SK-N-SH (cell line): ENCODE data around the gene LRRK2. TPM values are rescaled to one million over a fixed set of nuclear protein-coding genes. Genes with fewer than 3 reads are reported as not detected.

Experiments
- CTCF ChIA-PET: fragments of 300-600, 350-600 bp; formaldehyde crosslinking; extraction: SDS; loops from one replicate; lab custom pipeline; 2021; lab: Yijun Ruan, JAX
- POLR2A ChIA-PET: fragments of 350-600 bp; sonication (Branson Sonifier 250); formaldehyde crosslinking; extraction: SDS; loops from one replicate; lab custom pipeline; 2020; ENCODE audit warnings: antibody characterized with exemption, inconsistent platforms; lab: Yijun Ruan, JAX
- DNase-seq: peaks from one replicate; pipeline ENCODE4 v3.0.0; 2012
- H2AFZ ChIP-seq: fragments of 200-600 bp; sonication (generic); 2 replicates; pipeline ENCODE4 v1.8.1; 2016; ENCODE audit warnings: antibody characterized with exemption, mild to moderate bottlenecking, low read depth
- H3F3A ChIP-seq: fragments of 200-600 bp; sonication (generic); replicated peaks from 2 replicates; pipeline ENCODE3; 2016; ENCODE audit warnings: antibody characterized with exemption, mild to moderate bottlenecking; ENCODE audit not compliant: insufficient read depth
- H3K27ac ChIP-seq, 2 experiments: fragments of 200-500 bp in 1 of 2; fragments of 200-600 bp in 1 of 2; sonication (Bioruptor generic) in 1 of 2; sonication (generic), shearing (Covaris generic) in 1 of 2; 2 replicates each; pipeline versions ENCODE4 v1.5.1 to v1.6.1; 2014 to 2016; ENCODE audit warnings: low read depth in 2 of 2, inconsistent platforms in 1 of 2, low read length in 1 of 2, mild to moderate bottlenecking in 1 of 2, mixed read lengths in 1 of 2
- H3K27me3 ChIP-seq: fragments of 200-600 bp; sonication (generic), shearing (Covaris generic); 2 replicates; pipeline ENCODE4 v1.6.1; 2016; ENCODE audit warnings: mixed run types; ENCODE audit not compliant: insufficient read depth
- H3K36me3 ChIP-seq, 2 experiments: fragments of 200-500 bp in 1 of 2; fragments of 200-600 bp in 1 of 2; sonication (Bioruptor generic) in 1 of 2; sonication (generic) in 1 of 2; replicated peaks in 1 of 2; 2 replicates each; pipeline versions ENCODE3 to v1.5.1; 2014 to 2016; ENCODE audit warnings: low read length in 1 of 2, mild to moderate bottlenecking in 1 of 2; ENCODE audit not compliant: insufficient read depth in 2 of 2, control insufficient read depth in 1 of 2
- H3K4me1 ChIP-seq, 2 experiments: fragments of 200-500 bp in 1 of 2; fragments of 200-600 bp in 1 of 2; sonication (Bioruptor generic) in 1 of 2; sonication (generic), shearing (Covaris generic) in 1 of 2; 2 replicates each; pipeline versions ENCODE4 v1.5.1 to v1.6.1; 2014 to 2016; ENCODE audit warnings: low read depth in 1 of 2, low read length in 1 of 2, mixed run types in 1 of 2; ENCODE audit not compliant: insufficient read depth in 2 of 2, control insufficient read depth in 1 of 2
- H3K4me2 ChIP-seq: fragments of 200-600 bp; sonication (generic), shearing (Covaris generic); 2 replicates; pipeline ENCODE4 v1.6.1; 2017; ENCODE audit warnings: mixed run types
- H3K4me3 ChIP-seq, 2 experiments: fragments of 200-500 bp in 1 of 2; fragments of 200-600 bp in 1 of 2; sonication (Bioruptor generic) in 1 of 2; sonication (generic), shearing (Covaris generic) in 1 of 2; 2 replicates each; pipeline versions ENCODE4 v1.5.1 to v1.8.1; 2014 to 2016; ENCODE audit warnings: low read depth in 2 of 2, inconsistent platforms in 1 of 2, low read length in 1 of 2, mild to moderate bottlenecking in 1 of 2, mixed read lengths in 1 of 2, moderate library complexity in 1 of 2
- H3K79me2 ChIP-seq: fragments of 200-600 bp; sonication (generic); 2 replicates; pipeline ENCODE4 v1.8.1; 2017; ENCODE audit warnings: mild to moderate bottlenecking; ENCODE audit not compliant: insufficient read depth
- H3K9ac ChIP-seq: fragments of 200-600 bp; sonication (generic); 2 replicates; pipeline ENCODE4 v1.6.1; 2017; ENCODE audit warnings: mixed run types
- H3K9me2 ChIP-seq: fragments of 200-600 bp; sonication (generic); 2 replicates; pipeline ENCODE4 v1.6.1; 2017; ENCODE audit warnings: mixed run types
- H3K9me3 ChIP-seq: fragments of 200-600 bp; sonication (generic); 2 replicates; pipeline ENCODE4 v1.6.1; 2017; ENCODE audit warnings: mixed run types, mild to moderate bottlenecking, moderate library complexity
- H4K20me1 ChIP-seq: fragments of 200-600 bp; sonication (generic); 2 replicates; pipeline ENCODE4 v1.6.1; 2017; ENCODE audit warnings: mild to moderate bottlenecking, mixed run types; ENCODE audit not compliant: insufficient read depth
- CHD2 ChIP-seq: fragments of 150-350 bp; IDR thresholded peaks from 2 replicates; pipeline ENCODE4 v1.6.1; 2018; ENCODE audit warnings: low read length; ENCODE audit not compliant: partially characterized antibody
- ELF1 ChIP-seq: IDR thresholded peaks from 2 replicates; pipeline ENCODE4 v1.4.0; 2012
- EZH2phosphoT487 ChIP-seq: fragments of 200-600 bp; sonication (generic); IDR thresholded peaks from 2 replicates; pipeline ENCODE4 v1.6.1; 2017; ENCODE audit warnings: low read depth, mixed run types, mild to moderate bottlenecking, antibody characterized with exemption, moderate library complexity, borderline replicate concordance
- FOSL2 ChIP-seq: IDR thresholded peaks from 2 replicates; pipeline ENCODE4 v1.4.0; 2012; ENCODE audit warnings: low read depth, mild to moderate bottlenecking, moderate library complexity, borderline replicate concordance
- JUND ChIP-seq: IDR thresholded peaks from 2 replicates; pipeline ENCODE4 v1.4.0; 2012
- NRF1 ChIP-seq: IDR thresholded peaks from 2 replicates; pipeline ENCODE4 v1.6.1; 2012; ENCODE audit warnings: low read depth, mild to moderate bottlenecking, low read length
- RCOR1 ChIP-seq: fragments of 150-350 bp; IDR thresholded peaks from 2 replicates; pipeline ENCODE4 v1.6.1; 2017; ENCODE audit warnings: antibody characterized with exemption, low read length
- TAF1 ChIP-seq: IDR thresholded peaks from 2 replicates; pipeline ENCODE4 v1.6.1; 2012; ENCODE audit warnings: low read depth, mild to moderate bottlenecking, low read length, moderate library complexity, borderline replicate concordance
- TCF12 ChIP-seq: IDR thresholded peaks from 2 replicates; pipeline ENCODE4 v1.4.0; 2012
- WGBS: methylation state at CpG from one replicate; pipeline ENCODE4 v1.1.6; 2017; ENCODE audit warnings: low lambda C conversion rate; 5-methylcytosine and 5-hydroxymethylcytosine counted together
- polyA plus RNA-seq, 3 experiments: library from polyadenylated mRNA; depleted of rRNA; stranded (reverse); fragments of >200 nt; gene quantifications; 2 replicates each; pipeline ENCODE4 v1.2.3, GENCODE V29; 2012
- TF ChIP-seq, protein P1 (sequence below): IDR thresholded peaks from 2 replicates; pipeline ENCODE4 v1.4.0; 2012; ENCODE audit warnings: low read depth, borderline replicate concordance

The LRRK2 gene
- polyA plus RNA-seq, 1 of the 3 experiments (the other 2 are of a cell fraction), result 0.08 TPM

DNA sequence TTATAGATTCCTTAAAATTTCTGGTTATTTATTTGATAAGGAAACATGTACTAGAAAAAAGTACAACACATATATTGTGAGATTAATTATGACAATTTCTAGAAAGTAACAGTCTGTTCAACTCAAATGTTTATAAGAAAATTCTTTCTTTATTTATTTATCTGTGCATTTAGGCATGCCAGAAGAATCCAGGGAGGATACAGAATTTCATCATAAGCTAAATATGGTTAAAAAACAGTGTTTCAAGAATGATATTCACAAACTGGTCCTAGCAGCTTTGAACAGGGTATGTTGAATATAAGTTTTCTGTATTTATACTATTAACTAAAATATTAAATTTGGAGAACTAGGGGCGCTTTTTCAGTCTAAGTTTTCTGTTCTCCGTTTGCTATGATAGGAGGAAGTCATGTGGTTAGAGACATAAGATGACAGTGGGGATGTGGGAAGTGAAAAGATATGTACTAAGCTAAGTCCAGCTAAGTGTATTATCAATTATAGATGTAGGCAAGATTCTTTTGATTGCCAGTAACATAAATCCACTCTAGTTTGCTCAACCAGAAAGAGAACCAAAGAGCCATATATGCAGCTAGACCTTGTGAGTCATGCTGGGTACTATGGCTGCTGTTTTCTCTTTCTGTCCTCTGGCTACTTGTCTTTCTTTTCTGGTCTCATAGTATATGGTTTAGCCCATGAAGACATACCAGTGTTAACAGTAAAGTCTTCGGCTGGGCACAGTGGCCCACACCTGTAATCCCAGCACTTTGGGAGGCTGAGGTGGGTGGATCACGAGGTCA, 39.0 kb downstream of the LRRK2 start:
- TF ChIP-seq TAF1, result no peak
- TF ChIP-seq CHD2, result no peak
- TF ChIP-seq JUND, result no peak
- no peak for TF ChIP-seq NRF1
- TF ChIP-seq FOSL2, result no peak
- TF ChIP-seq TCF12, result no peak
- TF ChIP-seq EZH2phosphoT487, result no peak
- no peak for TF ChIP-seq RCOR1
- no peak for TF ChIP-seq ELF1
- no peak overlapping the region for H3K9ac ChIP-seq
- H3K4me2 ChIP-seq, result no peak overlapping the region
- no peaks in the 10 kb centered on the region for H3K4me1 ChIP-seq
- H3K27me3 ChIP-seq, result no peaks in the 10 kb centered on the region
- no peaks in the 10 kb centered on the region for H4K20me1 ChIP-seq
- ChIA-PET POLR2A (no interaction called here), CTCF (interaction anchor here (0.7 to 1.2 kb wide), 2 partner anchors 62 to 253 kb away, joined by 3 read pairs; no protein-coding TSS in a partner anchor)
- H3K9me3 ChIP-seq, result no peaks in the 10 kb centered on the region
- H3K79me2 ChIP-seq, result no peaks in the 10 kb centered on the region
- H3K4me3 ChIP-seq, result no peak overlapping the region
- no peaks in the 10 kb centered on the region for H3K36me3 ChIP-seq
- no peaks in the 10 kb centered on the region for H3F3A ChIP-seq
- H2AFZ ChIP-seq, result no peak overlapping the region
- no peak for DNase-seq
- no peak overlapping the region for H3K27ac ChIP-seq
- no peaks in the 10 kb centered on the region for H3K9me2 ChIP-seq
- WGBS, result 52% methylated on average over 4 of the region's 4 CpGs

DNA sequence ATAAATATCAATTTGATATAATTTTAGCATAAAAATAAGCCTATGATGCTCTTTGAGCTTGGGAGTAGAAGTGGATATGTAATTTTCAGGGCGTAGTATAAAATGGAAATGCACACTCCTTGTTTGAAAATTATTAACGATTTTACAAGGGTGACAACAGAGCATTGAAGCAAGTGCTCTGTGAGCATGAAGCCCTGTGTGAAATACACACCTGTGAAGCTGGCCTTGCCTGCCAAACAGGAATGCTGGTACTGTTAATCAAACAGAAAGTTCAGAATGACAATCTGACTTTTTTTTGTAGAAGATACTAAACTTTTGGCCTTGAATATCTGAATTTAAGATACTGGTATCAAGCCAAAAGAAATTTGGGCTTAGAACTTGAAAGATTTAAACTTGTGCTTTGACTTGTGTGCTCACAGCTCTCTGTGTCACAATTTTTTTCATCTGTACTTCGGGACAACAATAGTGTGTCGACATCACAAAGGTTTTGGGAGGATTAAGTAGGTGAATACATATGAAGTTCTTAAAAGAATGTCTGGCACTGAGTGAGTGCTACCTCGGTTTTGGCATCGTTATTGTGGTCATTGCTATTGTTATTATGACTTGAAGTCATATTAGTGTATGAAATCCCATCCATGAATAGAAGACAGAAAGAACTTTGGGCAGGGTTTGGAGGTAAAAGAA, 47.3 kb downstream of the LRRK2 start:
- Histone ChIP-seq H3K4me3 (no peak overlapping the region), H3K27ac (no peak overlapping the region), H3F3A (no peaks in the 10 kb centered on the region), H3K36me3 (no peaks in the 10 kb centered on the region), H3K27me3 (no peaks in the 10 kb centered on the region), H3K79me2 (no peaks in the 10 kb centered on the region), H3K4me2 (no peak overlapping the region), H3K9me3 (no peaks in the 10 kb centered on the region), H3K9me2 (no peaks in the 10 kb centered on the region), H3K4me1 (no peaks in the 10 kb centered on the region), H3K9ac (no peak overlapping the region), H2AFZ (no peak overlapping the region), H4K20me1 (no peaks in the 10 kb centered on the region)
- TF ChIP-seq, protein P1, sequence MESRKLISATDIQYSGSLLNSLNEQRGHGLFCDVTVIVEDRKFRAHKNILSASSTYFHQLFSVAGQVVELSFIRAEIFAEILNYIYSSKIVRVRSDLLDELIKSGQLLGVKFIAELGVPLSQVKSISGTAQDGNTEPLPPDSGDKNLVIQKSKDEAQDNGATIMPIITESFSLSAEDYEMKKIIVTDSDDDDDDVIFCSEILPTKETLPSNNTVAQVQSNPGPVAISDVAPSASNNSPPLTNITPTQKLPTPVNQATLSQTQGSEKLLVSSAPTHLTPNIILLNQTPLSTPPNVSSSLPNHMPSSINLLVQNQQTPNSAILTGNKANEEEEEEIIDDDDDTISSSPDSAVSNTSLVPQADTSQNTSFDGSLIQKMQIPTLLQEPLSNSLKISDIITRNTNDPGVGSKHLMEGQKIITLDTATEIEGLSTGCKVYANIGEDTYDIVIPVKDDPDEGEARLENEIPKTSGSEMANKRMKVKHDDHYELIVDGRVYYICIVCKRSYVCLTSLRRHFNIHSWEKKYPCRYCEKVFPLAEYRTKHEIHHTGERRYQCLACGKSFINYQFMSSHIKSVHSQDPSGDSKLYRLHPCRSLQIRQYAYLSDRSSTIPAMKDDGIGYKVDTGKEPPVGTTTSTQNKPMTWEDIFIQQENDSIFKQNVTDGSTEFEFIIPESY, result no peak
- WGBS, result 39% methylated on average over 6 of the region's 6 CpGs
- ChIA-PET POLR2A (no interaction called here), CTCF (interaction anchor here (1.0 to 1.3 kb wide), 2 partner anchors 14 to 40 kb away, joined by 3 read pairs; no protein-coding TSS in a partner anchor)
- no peak for DNase-seq
